ENCODE data around the gene DDX3X.

DDX3X gene

DNA sequence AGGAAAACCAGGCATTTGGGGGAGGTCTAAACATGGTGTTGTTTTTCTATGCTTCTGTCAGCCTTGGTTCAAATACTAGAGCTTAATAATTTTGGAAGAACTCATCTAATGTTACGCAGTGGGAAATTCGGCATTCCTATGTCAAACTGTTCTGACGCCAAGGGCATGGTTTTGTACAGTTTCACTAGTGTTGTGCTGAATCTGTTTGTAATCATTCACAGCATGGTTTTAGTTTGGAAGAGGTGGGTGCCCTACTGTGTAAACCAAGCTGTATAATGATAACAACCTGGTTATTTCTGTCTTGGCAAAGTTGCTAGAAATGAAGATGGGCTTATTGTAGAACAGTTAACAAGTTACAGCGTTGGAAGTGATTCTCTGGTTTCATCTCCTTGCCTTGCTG is 5.2 kb downstream of the DDX3X start:
- TF ChIP-seq CTCF (IDR thresholded peaks at IDR 0.05) = no peak
- Histone ChIP-seq H3K27me3 (no peaks in the 10 kb centered on the region), H3K4me1 (ENCODE audit: control insufficient read depth in 1 of 2, insufficient read depth in 1 of 2, low read depth in 1 of 2, low read length in 1 of 2) (peaks cover 31 to 66% of the 10 kb centered on the region in 2 experiments), H3K4me3 (ENCODE audit: low read depth in 1 of 2, low read length in 1 of 2) (no peak overlapping the region), H3K27ac (no peak overlapping the region), H3K36me3 (peaks cover 60% of the 10 kb centered on the region), H3K9me3 (no peaks in the 10 kb centered on the region)

DNA sequence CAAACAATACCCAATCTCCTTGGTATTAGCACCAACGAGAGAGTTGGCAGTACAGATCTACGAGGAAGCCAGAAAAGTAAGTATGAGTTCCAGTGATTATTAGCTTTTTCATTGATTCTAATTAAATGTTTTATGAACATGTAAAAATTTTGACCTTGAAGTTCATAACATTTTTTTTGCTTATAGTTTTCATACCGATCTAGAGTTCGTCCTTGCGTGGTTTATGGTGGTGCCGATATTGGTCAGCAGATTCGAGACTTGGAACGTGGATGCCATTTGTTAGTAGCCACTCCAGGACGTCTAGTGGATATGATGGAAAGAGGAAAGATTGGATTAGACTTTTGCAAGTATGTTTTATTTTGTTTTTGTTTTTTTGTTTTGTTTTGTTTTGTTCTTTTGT is 10.1 kb downstream of the DDX3X start:
- Histone ChIP-seq H3K27ac (no peak overlapping the region), H3K36me3 (peaks cover 100% of the 10 kb centered on the region), H3K4me3 (ENCODE audit: low read depth in 1 of 2, low read length in 1 of 2) (no peak overlapping the region), H3K9me3 (no peaks in the 10 kb centered on the region), H3K27me3 (no peaks in the 10 kb centered on the region), H3K4me1 (ENCODE audit: control insufficient read depth in 1 of 2, insufficient read depth in 1 of 2, low read depth in 1 of 2, low read length in 1 of 2) (peaks cover 18 to 27% of the 10 kb centered on the region in 2 experiments)
- no peak for TF ChIP-seq CTCF (IDR thresholded peaks at IDR 0.05)

DNA sequence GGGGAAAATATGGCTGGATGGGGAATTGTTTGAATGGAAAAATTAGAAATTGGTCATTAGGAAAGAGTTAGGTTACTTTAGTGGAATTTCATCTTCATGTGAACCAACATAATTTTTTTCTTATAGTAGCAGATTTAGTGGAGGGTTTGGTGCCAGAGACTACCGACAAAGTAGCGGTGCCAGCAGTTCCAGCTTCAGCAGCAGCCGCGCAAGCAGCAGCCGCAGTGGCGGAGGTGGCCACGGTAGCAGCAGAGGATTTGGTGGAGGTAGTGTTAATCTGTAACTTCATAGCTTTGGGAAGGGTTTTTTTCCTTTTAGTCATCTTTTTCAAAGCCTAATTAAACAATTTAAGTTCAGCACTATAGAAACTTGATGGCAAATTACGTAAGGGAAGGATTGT is 13.2 kb downstream of the DDX3X start:
- H3K9me3 ChIP-seq = no peaks in the 10 kb centered on the region
- peaks cover 93% of the 10 kb centered on the region for H3K36me3 ChIP-seq

GRCh38 chrX:41348551-41348950 is 14.6 kb downstream of the DDX3X start:
- Histone ChIP-seq H3K4me3 (ENCODE audit: low read depth in 1 of 2, low read length in 1 of 2) (no peak overlapping the region), H3K36me3 (peaks cover 79% of the 10 kb centered on the region), H3K9me3 (no peaks in the 10 kb centered on the region), H3K4me1 (ENCODE audit: control insufficient read depth in 1 of 2, insufficient read depth in 1 of 2, low read depth in 1 of 2, low read length in 1 of 2) (no peaks in the 10 kb centered on the region), H3K27ac (no peak overlapping the region), H3K27me3 (no peaks in the 10 kb centered on the region)
- TF ChIP-seq CTCF (IDR thresholded peaks at IDR 0.05) = no peak

More for the DNA sequence above, 13.2 kb downstream of the DDX3X start:
- no peak for TF ChIP-seq CTCF (IDR thresholded peaks at IDR 0.05)
- Histone ChIP-seq H3K4me3 (ENCODE audit: low read depth in 1 of 2, low read length in 1 of 2) (no peak overlapping the region), H3K27me3 (no peaks in the 10 kb centered on the region), H3K27ac (no peak overlapping the region), H3K4me1 (ENCODE audit: control insufficient read depth in 1 of 2, insufficient read depth in 1 of 2, low read depth in 1 of 2, low read length in 1 of 2) (no peaks in the 10 kb centered on the region)

- Histone ChIP-seq H3K4me1 (ENCODE audit: control insufficient read depth in 1 of 2, insufficient read depth in 1 of 2, low read depth in 1 of 2, low read length in 1 of 2) (no peaks in the 10 kb centered on the region), H3K36me3 (peaks cover 61% of the 10 kb centered on the region), H3K27me3 (no peaks in the 10 kb centered on the region), H3K27ac (peak overlapping the region; percentile 53), H3K9me3 (no peaks in the 10 kb centered on the region), H3K4me3 (ENCODE audit: low read depth in 1 of 2, low read length in 1 of 2) (no peak overlapping the region)
- no peak for TF ChIP-seq CTCF (IDR thresholded peaks at IDR 0.05)
These were observed 16.4 kb downstream of the DDX3X start for GRCh38 chrX:41350150-41350975.
